CD8-positive, alpha-beta memory T cell (primary cell): Measurements from ENCODE around the gene ANXA7. TPM values are rescaled to one million over a fixed set of nuclear protein-coding genes. Genes with fewer than 3 reads are reported as not detected.

Experiments used
- CTCF ChIA-PET: fragments of 350-600 bp; sonication (Branson Sonifier 250); formaldehyde crosslinking; loops from one replicate; lab custom pipeline; 2021; ENCODE audit warnings: antibody characterized with exemption; lab: Charles Lee
- POLR2A ChIA-PET: fragments of 350-600 bp; sonication (Branson Sonifier 250); formaldehyde crosslinking; loops from one replicate; lab custom pipeline; 2021; ENCODE audit warnings: antibody characterized with exemption; lab: Charles Lee
- DNase-seq, 5 donors: peaks; one replicate each; pipeline versions ENCODE4 v3.0.0 to v3.0.0-alpha.2; 2020 to 2022; ENCODE audit warnings: mixed read lengths in 1 of 5
- H3K27ac ChIP-seq: one replicate; pipeline ENCODE4 v1.7.0; 2013; ENCODE audit warnings: low read depth, mild to moderate bottlenecking, low read length, moderate library complexity
- H3K27me3 ChIP-seq: 2 replicates; pipeline ENCODE4 v1.7.0; 2013; ENCODE audit warnings: low read length, mild to moderate bottlenecking; ENCODE audit not compliant: insufficient read depth, poor library complexity, severe bottlenecking
- H3K36me3 ChIP-seq: 2 replicates; pipeline ENCODE4 v1.7.0; 2013; ENCODE audit warnings: mild to moderate bottlenecking, low read length, moderate library complexity; ENCODE audit not compliant: insufficient read depth
- H3K4me1 ChIP-seq: 2 replicates; pipeline ENCODE4 v1.7.0; 2013; ENCODE audit warnings: mild to moderate bottlenecking, low read length, moderate library complexity; ENCODE audit not compliant: insufficient read depth
- H3K4me3 ChIP-seq: 2 replicates; pipeline ENCODE4 v1.7.0; 2013; ENCODE audit warnings: mild to moderate bottlenecking, low read length
- H3K9me3 ChIP-seq: 2 replicates; pipeline ENCODE4 v1.7.0; 2013; ENCODE audit warnings: mild to moderate bottlenecking, low read length
- H3K27ac Mint-ChIP-seq, 8 donors: one replicate each; pipeline ENCODE4 v1.8.0; 2020 to 2021; ENCODE audit warnings: mixed read lengths in 8 of 8, mild to moderate bottlenecking in 6 of 8, inconsistent platforms in 3 of 8, moderate library complexity in 3 of 8
- H3K27me3 Mint-ChIP-seq, 2 donors: one replicate each; pipeline ENCODE4 v1.8.0; 2020 to 2021; ENCODE audit warnings: mixed read lengths in 2 of 2, mild to moderate bottlenecking in 1 of 2, moderate library complexity in 1 of 2
- H3K36me3 Mint-ChIP-seq, 3 donors: one replicate each; pipeline ENCODE4 v1.8.0; 2020 to 2021; ENCODE audit warnings: mixed read lengths in 3 of 3, inconsistent platforms in 1 of 3, mild to moderate bottlenecking in 1 of 3
- H3K4me1 Mint-ChIP-seq, 3 donors: one replicate each; pipeline ENCODE4 v1.8.0; 2020 to 2021; ENCODE audit warnings: mixed read lengths in 3 of 3, inconsistent platforms in 1 of 3, mild to moderate bottlenecking in 1 of 3
- H3K4me3 Mint-ChIP-seq, 7 donors: one replicate each; pipeline ENCODE4 v1.8.0; 2020 to 2021; ENCODE audit warnings: mixed read lengths in 7 of 7, mild to moderate bottlenecking in 6 of 7, moderate library complexity in 4 of 7, inconsistent platforms in 2 of 7
- H3K9me3 Mint-ChIP-seq, 5 donors: one replicate each; pipeline ENCODE4 v1.8.0; 2020 to 2022; ENCODE audit warnings: mixed read lengths in 5 of 5, mild to moderate bottlenecking in 3 of 5, moderate library complexity in 2 of 5, inconsistent platforms in 1 of 5
- polyA plus RNA-seq: library from polyadenylated mRNA; unstranded; fragments of 300-500 nt; fragmentation: Illumina TruSeq; gene quantifications from one replicate; pipeline ENCODE4 v1.2.3, GENCODE V29; 2021
- total RNA-seq, 2 experiments: library from RNA; stranded (reverse); gene quantifications; one replicate each; pipeline ENCODE4 v1.2.3, GENCODE V29; 2021

The ANXA7 gene
- total RNA-seq (100 to 1,000 TPM; 151 to 154 TPM), polyA plus RNA-seq (188 TPM)

DNA sequence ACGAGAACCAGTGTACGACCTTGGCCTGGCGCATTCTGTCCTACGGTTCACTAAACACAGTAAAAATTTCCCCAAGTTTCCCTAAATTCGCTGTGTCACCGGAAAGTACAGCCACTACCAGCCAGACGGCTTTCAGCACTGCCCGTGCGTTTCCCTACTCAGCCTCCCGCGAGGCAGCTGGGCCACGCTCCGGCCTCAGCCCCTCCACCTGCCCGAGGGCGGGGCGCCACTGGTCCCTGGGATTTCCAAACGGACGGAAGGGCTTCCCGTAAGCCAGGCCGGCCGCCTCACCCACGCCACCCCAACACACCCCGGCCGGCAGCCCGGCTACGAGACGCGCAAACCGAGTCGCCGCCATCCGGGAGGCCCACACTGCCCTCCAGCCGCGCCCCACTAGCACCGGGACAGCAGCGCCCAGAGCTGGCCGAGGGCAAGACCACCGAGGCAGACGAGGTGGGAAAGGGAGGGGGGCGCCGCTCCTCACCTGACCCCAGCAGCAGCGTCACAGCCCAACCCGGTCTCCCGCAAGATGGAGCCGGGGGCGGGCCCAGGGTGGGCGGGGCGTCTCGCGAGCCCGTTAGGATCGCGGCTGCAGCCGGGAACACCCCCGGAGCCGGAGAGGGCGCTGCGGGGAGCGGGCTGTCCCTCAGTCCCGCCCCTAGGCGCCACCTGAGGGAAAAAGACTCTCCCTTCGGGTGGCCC lies at the start of gene ANXA7:
TSS of gene ANXA7 (minus strand) at position 531 of the 702 bp plus-strand sequence. CDS start 13,202 bp downstream, outside the sequence.
- H3K27me3 Mint-ChIP-seq = peaks cover 0 to 2% of the 10 kb centered on the region in 2 donors
- H3K36me3 Mint-ChIP-seq = peaks cover 0 to 23% (median 2%) of the 10 kb centered on the region in 3 donors
- no peaks in the 10 kb centered on the region for H3K27me3 ChIP-seq
- H3K9me3 ChIP-seq = no peaks in the 10 kb centered on the region
- ChIA-PET POLR2A (interaction anchor here (0.5 to 1.5 kb wide), 10 partner anchors 15 to 317 kb away, joined by 3 to 11 read pairs (median 6); partner anchors contain the start of genes CFAP70, DNAJC9, P4HA1 and PPP3CB), CTCF (no interaction called here)
- H3K4me1 ChIP-seq = peaks cover 27% of the 10 kb centered on the region
- peak within 1 kb of the TSS; percentile 44 to 97 (median 95) for H3K27ac Mint-ChIP-seq
- H3K9me3 Mint-ChIP-seq = no peaks in the 10 kb centered on the region
- DNase-seq = peak; percentile 85 to 94 (median 93)
- H3K36me3 ChIP-seq = no peaks in the 10 kb centered on the region
- H3K4me1 Mint-ChIP-seq = peaks cover 43 to 58% (median 58%) of the 10 kb centered on the region in 3 donors
- H3K4me3 Mint-ChIP-seq = peak within 1 kb of the TSS; percentile 91 to 98 (median 96)
- peak within 1 kb of the TSS; percentile 94 for H3K27ac ChIP-seq
- peak within 1 kb of the TSS; percentile 88 for H3K4me3 ChIP-seq

DNA sequence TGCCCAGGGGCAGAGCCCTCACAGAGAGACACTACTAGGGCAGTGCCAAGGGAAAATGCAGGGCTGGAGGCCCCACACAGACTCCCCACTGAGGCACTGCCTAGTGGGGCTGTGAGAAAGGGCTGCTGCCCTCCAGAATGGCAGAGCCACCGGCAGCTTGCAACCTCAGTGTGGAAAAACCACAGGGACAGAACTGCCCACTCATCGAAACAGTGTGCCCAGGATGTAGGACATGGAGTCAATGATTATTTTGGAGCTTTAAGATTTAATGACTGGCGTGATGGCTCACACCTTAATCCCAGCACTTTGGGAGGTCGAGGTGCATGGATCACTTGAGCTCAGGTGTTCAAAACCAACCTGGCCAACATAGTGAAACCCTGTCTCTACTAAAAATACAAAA lies 47.0 kb upstream of the ANXA7 start:
- DNase-seq = no peak
- Mint-ChIP-seq H3K27me3 (no peaks in the 10 kb centered on the region), H3K9me3 (no peaks in the 10 kb centered on the region), H3K27ac (peak overlapping the region in 4 of 8 donors; percentile 4 to 92 (median 35)), H3K4me3 (no peak overlapping the region), H3K36me3 (peaks cover 3 to 44% (median 22%) of the 10 kb centered on the region in 3 donors), H3K4me1 (peaks cover 0 to 4% (median 4%) of the 10 kb centered on the region in 3 donors)
- H3K27me3 ChIP-seq = no peaks in the 10 kb centered on the region
- H3K9me3 ChIP-seq = no peaks in the 10 kb centered on the region
- ChIA-PET CTCF (no interaction called here), POLR2A (no interaction called here)
- no peaks in the 10 kb centered on the region for H3K4me1 ChIP-seq
- peaks cover 3% of the 10 kb centered on the region for H3K36me3 ChIP-seq
- H3K27ac ChIP-seq = no peak overlapping the region
- H3K4me3 ChIP-seq = no peak overlapping the region

DNA sequence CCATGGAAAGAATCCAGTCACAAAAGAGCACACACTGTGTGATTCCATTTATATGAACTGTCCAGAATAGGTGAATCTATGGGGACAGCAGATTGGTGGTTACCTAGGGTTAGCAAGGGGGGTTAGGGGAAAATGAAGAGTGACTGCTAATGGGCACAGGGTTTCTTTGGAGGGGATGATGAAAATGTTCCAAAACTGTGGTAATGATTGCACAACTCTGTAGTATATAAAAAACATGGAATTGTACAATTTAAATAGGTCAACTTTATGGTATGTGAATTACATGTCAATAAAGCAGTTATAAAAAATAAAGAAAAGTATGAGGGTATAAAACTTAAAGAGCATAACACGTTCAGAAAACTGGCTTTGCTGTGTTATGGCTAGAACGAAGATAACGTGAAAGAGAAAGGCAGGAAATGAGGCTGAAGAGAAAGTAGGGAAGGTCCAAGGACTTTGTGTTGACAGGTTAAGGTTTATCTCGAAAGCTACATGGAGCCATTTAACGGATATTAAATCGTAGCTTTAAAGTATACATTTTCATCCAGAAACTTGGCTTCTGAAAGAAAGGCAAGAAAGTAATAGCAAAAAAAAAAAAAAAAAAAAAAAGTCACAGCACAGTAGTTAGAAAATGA lies 45.9 kb upstream of the ANXA7 start:
- Histone ChIP-seq H3K27ac (no peak overlapping the region), H3K27me3 (no peaks in the 10 kb centered on the region), H3K36me3 (peaks cover 3% of the 10 kb centered on the region), H3K4me1 (no peaks in the 10 kb centered on the region), H3K9me3 (no peaks in the 10 kb centered on the region), H3K4me3 (no peak overlapping the region)
- ChIA-PET CTCF (interaction anchor here (0.7 kb wide), 1 partner anchor 1642 kb away, joined by 3 read pairs; no protein-coding TSS in a partner anchor), POLR2A (no interaction called here)
- DNase-seq = no peak
- Mint-ChIP-seq H3K4me3 (no peak overlapping the region), H3K36me3 (peaks cover 3 to 38% (median 19%) of the 10 kb centered on the region in 3 donors), H3K27me3 (no peaks in the 10 kb centered on the region), H3K4me1 (peaks cover 0 to 7% (median 4%) of the 10 kb centered on the region in 3 donors), H3K27ac (peak overlapping the region in 5 of 8 donors; percentile 31 to 74 (median 49)), H3K9me3 (no peaks in the 10 kb centered on the region)

DNA sequence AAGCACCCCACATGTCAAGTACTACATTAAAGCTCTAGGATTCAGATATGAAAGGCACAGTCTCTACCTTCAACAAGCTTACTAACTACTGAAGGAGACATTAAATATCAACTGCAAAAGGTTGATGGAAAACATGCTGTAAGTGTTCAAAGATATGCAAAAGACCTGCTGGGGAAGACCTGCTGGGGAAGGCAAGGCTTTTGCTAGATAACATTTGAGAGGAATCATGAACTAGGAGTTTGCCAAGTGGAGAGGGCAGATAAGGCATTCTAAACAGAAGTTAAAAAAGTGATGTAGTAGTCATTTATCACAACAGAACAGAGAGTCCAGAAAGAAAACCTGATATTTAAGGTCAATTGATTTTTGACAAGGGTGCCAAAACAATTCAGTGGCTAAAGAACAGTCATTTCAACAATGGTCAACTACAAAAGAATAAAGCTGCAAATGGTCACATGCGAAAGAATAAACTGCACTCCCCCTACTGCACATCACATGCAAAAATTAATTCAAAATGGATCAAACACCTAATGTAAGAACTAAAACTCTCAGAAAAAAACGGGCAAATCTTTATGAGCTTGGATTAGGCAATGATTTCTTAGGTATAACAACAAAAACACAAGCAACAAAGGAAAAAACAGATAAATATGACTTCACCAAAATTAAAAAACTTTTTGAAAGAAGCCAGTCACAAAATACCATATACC lies 42.5 kb upstream of the ANXA7 start:
- no peaks in the 10 kb centered on the region for H3K4me1 ChIP-seq
- H3K27me3 ChIP-seq = no peaks in the 10 kb centered on the region
- peak overlapping the region in 4 of 8 donors; percentile 2 to 80 (median 13) for H3K27ac Mint-ChIP-seq
- CTCF ChIA-PET = no interaction called here
- DNase-seq = no peak
- POLR2A ChIA-PET = interaction anchor here (0.6 kb wide), 1 partner anchor 52 kb away, joined by 4 read pairs; no protein-coding TSS in a partner anchor
- H3K36me3 ChIP-seq = peaks cover 10% of the 10 kb centered on the region
- no peak overlapping the region for H3K4me3 Mint-ChIP-seq
- H3K9me3 ChIP-seq = no peaks in the 10 kb centered on the region
- no peaks in the 10 kb centered on the region for H3K9me3 Mint-ChIP-seq
- H3K36me3 Mint-ChIP-seq = peaks cover 3 to 39% (median 15%) of the 10 kb centered on the region in 3 donors
- peaks cover 2 to 7% (median 4%) of the 10 kb centered on the region in 3 donors for H3K4me1 Mint-ChIP-seq
- H3K27ac ChIP-seq = no peak overlapping the region
- no peaks in the 10 kb centered on the region for H3K27me3 Mint-ChIP-seq
- no peak overlapping the region for H3K4me3 ChIP-seq

DNA sequence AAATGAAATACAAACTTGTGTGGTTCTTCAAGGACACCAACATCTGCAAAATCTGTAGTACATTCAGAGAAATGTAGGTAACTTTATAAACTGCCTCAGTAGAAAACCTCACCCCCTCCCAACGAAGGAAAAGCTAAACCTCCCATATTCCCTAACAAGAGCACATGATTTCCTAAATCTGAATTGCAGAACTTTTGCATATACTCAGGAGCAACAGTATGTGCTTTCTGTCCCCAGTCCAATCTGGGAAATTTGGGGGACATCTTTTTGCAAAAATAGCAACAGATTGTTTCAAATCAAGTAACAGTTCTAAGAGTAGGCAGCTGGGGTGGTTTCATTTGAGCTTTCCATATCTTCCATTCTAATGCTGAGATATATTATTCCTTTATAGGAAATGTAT lies 35.3 kb upstream of the ANXA7 start:
- Mint-ChIP-seq H3K36me3 (peaks cover 3 to 54% (median 22%) of the 10 kb centered on the region in 3 donors), H3K27ac (no peak overlapping the region), H3K27me3 (no peaks in the 10 kb centered on the region), H3K4me1 (peaks cover 2 to 13% (median 5%) of the 10 kb centered on the region in 3 donors), H3K9me3 (no peaks in the 10 kb centered on the region), H3K4me3 (no peak overlapping the region)
- ChIA-PET POLR2A (no interaction called here), CTCF (no interaction called here)
- Histone ChIP-seq H3K36me3 (peaks cover 11% of the 10 kb centered on the region), H3K27ac (no peak overlapping the region), H3K4me1 (no peaks in the 10 kb centered on the region), H3K9me3 (no peaks in the 10 kb centered on the region), H3K4me3 (no peak overlapping the region), H3K27me3 (no peaks in the 10 kb centered on the region)
- no peak for DNase-seq

DNA sequence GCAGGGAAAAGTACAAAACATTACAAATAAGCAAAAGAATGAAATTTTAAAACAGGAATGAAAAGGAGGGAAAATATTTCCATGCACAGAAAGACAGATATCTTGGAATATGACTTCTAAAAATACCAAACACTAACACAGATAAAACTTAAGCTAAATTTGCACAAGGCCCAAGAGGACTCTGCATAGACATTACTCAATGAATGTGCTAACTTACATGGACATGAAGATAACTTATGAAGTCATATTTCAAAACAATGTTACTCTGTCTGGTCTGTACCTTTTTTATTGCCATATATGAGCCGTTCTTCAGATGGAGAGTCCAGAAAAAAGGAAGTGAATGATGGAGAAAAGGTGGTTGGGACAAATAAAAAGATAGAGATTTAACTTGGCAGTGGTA lies 34.5 kb upstream of the ANXA7 start:
- Mint-ChIP-seq H3K4me1 (peaks cover 0 to 16% (median 5%) of the 10 kb centered on the region in 3 donors), H3K4me3 (no peak overlapping the region), H3K36me3 (peaks cover 3 to 55% (median 26%) of the 10 kb centered on the region in 3 donors), H3K9me3 (no peaks in the 10 kb centered on the region), H3K27me3 (no peaks in the 10 kb centered on the region), H3K27ac (peak overlapping the region in 3 of 8 donors; percentile 5 to 43 (median 22))
- DNase-seq = no peak
- Histone ChIP-seq H3K4me1 (no peaks in the 10 kb centered on the region), H3K4me3 (no peak overlapping the region), H3K9me3 (no peaks in the 10 kb centered on the region), H3K36me3 (peaks cover 11% of the 10 kb centered on the region), H3K27me3 (no peaks in the 10 kb centered on the region), H3K27ac (no peak overlapping the region)
- ChIA-PET POLR2A (no interaction called here), CTCF (no interaction called here)

DNA sequence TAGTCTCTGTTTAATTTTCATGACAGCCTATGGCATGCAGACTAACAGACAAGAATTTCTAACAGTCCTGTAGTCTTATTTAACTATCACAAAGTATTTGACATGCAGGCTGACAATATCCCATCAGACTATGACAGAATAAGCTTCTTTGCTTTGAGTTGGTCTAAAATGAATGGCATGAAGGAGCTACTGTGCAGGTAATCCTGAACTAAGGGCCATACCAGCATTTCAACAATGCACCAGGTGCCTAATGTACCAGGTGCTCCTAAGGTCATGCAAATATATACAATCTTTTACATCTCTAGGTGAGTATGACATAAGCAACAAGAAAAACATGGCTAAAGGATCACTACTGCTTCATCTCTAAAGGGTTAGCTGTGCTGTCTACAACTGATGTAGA lies 33.1 kb upstream of the ANXA7 start:
- no peaks in the 10 kb centered on the region for H3K9me3 Mint-ChIP-seq
- CTCF ChIA-PET = no interaction called here

More for the DNA sequence above, 33.1 kb upstream of the ANXA7 start:
- POLR2A ChIA-PET = no interaction called here
- H3K4me3 ChIP-seq = no peak overlapping the region
- peaks cover 5% of the 10 kb centered on the region for H3K36me3 ChIP-seq
- H3K27ac ChIP-seq = no peak overlapping the region
- H3K4me1 ChIP-seq = no peaks in the 10 kb centered on the region
- no peak overlapping the region for H3K4me3 Mint-ChIP-seq
- no peaks in the 10 kb centered on the region for H3K27me3 Mint-ChIP-seq
- no peak for DNase-seq
- H3K27ac Mint-ChIP-seq = peak overlapping the region in 1 of 8 donors; percentile 4
- H3K36me3 Mint-ChIP-seq = peaks cover 3 to 55% (median 26%) of the 10 kb centered on the region in 3 donors
- H3K4me1 Mint-ChIP-seq = peaks cover 0 to 16% (median 5%) of the 10 kb centered on the region in 3 donors
- no peaks in the 10 kb centered on the region for H3K9me3 ChIP-seq
- no peaks in the 10 kb centered on the region for H3K27me3 ChIP-seq
